HepG2 (cell line): ENCODE results near the gene SNCG.

Experiments
- JARID2 ChIP-seq: sonication (generic); formaldehyde crosslinking; IDR thresholded peaks from 2 replicates; pipeline ENCODE4 v1.8.1; 2023; ENCODE audit warnings: missing genetic modification reagents, inconsistent platforms; ENCODE audit not compliant: insufficient replicate concordance
- ONECUT2 ChIP-seq: sonication (generic); formaldehyde crosslinking; IDR thresholded peaks from 2 replicates; pipeline ENCODE4 v1.4.0; 2020; ENCODE audit warnings: missing genetic modification reagents
- POLR2A ChIP-seq, 2 experiments: IDR thresholded peaks; 2 replicates each; pipeline ENCODE4 v1.6.1; 2011; ENCODE audit warnings: low read depth in 2 of 2, low read length in 2 of 2, mild to moderate bottlenecking in 1 of 2, moderate library complexity in 1 of 2; ENCODE audit not compliant: insufficient read depth in 1 of 2
- REST ChIP-seq, 2 experiments: IDR thresholded peaks; 2 replicates each; pipeline ENCODE4 v1.6.1; 2011 to 2012; ENCODE audit warnings: low read length in 2 of 2, borderline replicate concordance in 1 of 2, low read depth in 1 of 2, mild to moderate bottlenecking in 1 of 2, moderate library complexity in 1 of 2
- TAF1 ChIP-seq: sonication (generic); formaldehyde crosslinking; IDR thresholded peaks from 2 replicates; pipeline ENCODE4 v1.4.0; 2020; ENCODE audit warnings: missing genetic modification reagents
- ZNF224 ChIP-seq: sonication (generic); formaldehyde crosslinking; IDR thresholded peaks from 2 replicates; pipeline ENCODE4 v1.5.0; 2020; ENCODE audit warnings: mild to moderate bottlenecking, missing genetic modification reagents
- ZNF747 ChIP-seq: sonication (generic); formaldehyde crosslinking; IDR thresholded peaks from 2 replicates; pipeline ENCODE4 v1.8.1; 2023; ENCODE audit warnings: missing genetic modification reagents, mild to moderate bottlenecking, borderline replicate concordance
- ZNF792 ChIP-seq: IDR thresholded peaks from 2 replicates; pipeline ENCODE4 v1.6.1; 2016
- TF ChIP-seq, protein P1 (sequence below): sonication (generic); formaldehyde crosslinking; IDR thresholded peaks from 2 replicates; pipeline ENCODE4 v1.9.0; 2021; ENCODE audit warnings: missing genetic modification reagents, borderline replicate concordance

GRCh38 chr10:86970982-86971231 lies 12.5 kb downstream of the SNCG start:
- TF ChIP-seq, protein P1, sequence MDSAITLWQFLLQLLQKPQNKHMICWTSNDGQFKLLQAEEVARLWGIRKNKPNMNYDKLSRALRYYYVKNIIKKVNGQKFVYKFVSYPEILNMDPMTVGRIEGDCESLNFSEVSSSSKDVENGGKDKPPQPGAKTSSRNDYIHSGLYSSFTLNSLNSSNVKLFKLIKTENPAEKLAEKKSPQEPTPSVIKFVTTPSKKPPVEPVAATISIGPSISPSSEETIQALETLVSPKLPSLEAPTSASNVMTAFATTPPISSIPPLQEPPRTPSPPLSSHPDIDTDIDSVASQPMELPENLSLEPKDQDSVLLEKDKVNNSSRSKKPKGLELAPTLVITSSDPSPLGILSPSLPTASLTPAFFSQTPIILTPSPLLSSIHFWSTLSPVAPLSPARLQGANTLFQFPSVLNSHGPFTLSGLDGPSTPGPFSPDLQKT = no peak
- TF ChIP-seq POLR2A (IDR thresholded peaks at IDR 0.05; ENCODE audit: insufficient read depth in 1 of 2, low read depth in 2 of 2, low read length in 2 of 2) = no peak
- no peak for TF ChIP-seq ZNF224 (CRISPR knock-in tag)
- no peak for TF ChIP-seq REST (IDR thresholded peaks at IDR 0.05; ENCODE audit: borderline replicate concordance in 1 of 2, low read depth in 1 of 2, low read length in 2 of 2)
- no peak for TF ChIP-seq ONECUT2 (CRISPR knock-in tag)
- no peak for TF ChIP-seq ZNF792 (CRISPR knock-in tag)
- no peak for TF ChIP-seq TAF1 (CRISPR knock-in tag)
- TF ChIP-seq ZNF747 (CRISPR knock-in tag) = no peak
- no peak for TF ChIP-seq JARID2
